Endothelial cell of umbilical vein (primary cell): ENCODE measurements around the gene GABRB2.

Source experiments
- CTCF ChIP-seq, 2 donors: IDR thresholded peaks; 1 replicate in 1 of 2; 2 replicates in 1 of 2; pipeline ENCODE4 v1.5.1; 2011; ENCODE audit warnings: low read length in 2 of 2, mild to moderate bottlenecking in 2 of 2, moderate library complexity in 2 of 2, control low read depth in 1 of 2, inconsistent platforms in 1 of 2, low read depth in 1 of 2; ENCODE audit not compliant: insufficient read depth in 1 of 2; ENCODE audit errors: extremely low read depth in 1 of 2
- EZH2 ChIP-seq: IDR thresholded peaks from 2 replicates; pipeline ENCODE4 v1.6.1; 2012; ENCODE audit warnings: borderline replicate concordance, low read depth, mild to moderate bottlenecking, moderate library complexity, low read length, inconsistent platforms; ENCODE audit not compliant: severe bottlenecking
- POLR2A ChIP-seq: IDR thresholded peaks from 2 replicates; pipeline ENCODE4 v1.6.1; 2012; ENCODE audit warnings: low read depth, mild to moderate bottlenecking, control low read depth, low read length
- POLR2AphosphoS5 ChIP-seq: IDR thresholded peaks from 2 replicates; pipeline ENCODE4 v1.6.1; 2012; ENCODE audit warnings: low read depth, mild to moderate bottlenecking, control low read depth, low read length, moderate library complexity; ENCODE audit not compliant: insufficient read depth

GRCh38 chr5:161406880-161407279 lies 139.6 kb downstream of the GABRB2 start:
- TF ChIP-seq CTCF (IDR thresholded peaks at IDR 0.05; ENCODE audit: extremely low read depth in 1 of 2, insufficient read depth in 1 of 2, low read depth in 1 of 2, low read length in 2 of 2) = no peak
- TF ChIP-seq EZH2 = no peak
- TF ChIP-seq POLR2AphosphoS5 = no peak
- no peak for TF ChIP-seq POLR2A
